ENCODE results near the gene PSMD5.

- TF ChIP-seq POU6F1 (CRISPR knock-in tag; IDR thresholded peaks at IDR 0.05; ENCODE audit: borderline replicate concordance, low read depth) = no peak
- no peak for TF ChIP-seq ZNF565 (CRISPR knock-in tag; conservative IDR thresholded peaks at IDR 0.05; ENCODE audit: low read depth)
- TF ChIP-seq ZFP30 (CRISPR knock-in tag; IDR thresholded peaks at IDR 0.05) = no peak
- no peak for TF ChIP-seq SNAI2 (CRISPR knock-in tag; IDR thresholded peaks at IDR 0.05)
- no peak for TF ChIP-seq TSHZ2 (CRISPR knock-in tag; IDR thresholded peaks at IDR 0.05)
- no peak for TF ChIP-seq PATZ1 (CRISPR knock-in tag; IDR thresholded peaks at IDR 0.05; ENCODE audit: borderline replicate concordance)
- TF ChIP-seq ZC3H10 (CRISPR knock-in tag; IDR thresholded peaks at IDR 0.05) = no peak
- TF ChIP-seq RARB (CRISPR knock-in tag; IDR thresholded peaks at IDR 0.05) = no peak
Measured at GRCh38 chr9:120850315-120850714, 7.6 kb upstream of the PSMD5 start.

All from SK-N-SH treated with all-trans-retinoic acid at 6 μM for 48 hours (cell line).